ENCODE results near the gene CDC42EP2.

The CDC42EP2 gene

GRCh38 chr11:65279279-65279678 lies 35.4 kb upstream of the CDC42EP2 start:
- no peak for TF ChIP-seq CTCF (IDR thresholded peaks at IDR 0.05; ENCODE audit: low read length, missing control alignments)

GRCh38 chr11:65279741-65280440 lies 34.8 kb upstream of the CDC42EP2 start:
- no peak for TF ChIP-seq CTCF (IDR thresholded peaks at IDR 0.05; ENCODE audit: low read length, missing control alignments)
- no peak overlapping the region for H3K4me3 ChIP-seq (replicated peaks; ENCODE audit: low read depth, low read length)
- DNase-seq (ENCODE audit: low read depth) = peak; percentile 97

More at GRCh38 chr11:65279279-65279678, 35.4 kb upstream of the CDC42EP2 start:
- H3K4me3 ChIP-seq (replicated peaks; ENCODE audit: low read depth, low read length) = no peak overlapping the region
- no peak for DNase-seq (ENCODE audit: low read depth)

- H3K4me3 ChIP-seq (replicated peaks; ENCODE audit: low read depth, low read length) = no peak overlapping the region
- TF ChIP-seq CTCF (IDR thresholded peaks at IDR 0.05; ENCODE audit: low read length, missing control alignments) = no peak
- DNase-seq (ENCODE audit: low read depth) = peak; percentile 57
Measured at GRCh38 chr11:65280646-65281045, 34.0 kb upstream of the CDC42EP2 start.

GRCh38 chr11:65286686-65287085 lies 28.0 kb upstream of the CDC42EP2 start:
- TF ChIP-seq CTCF (IDR thresholded peaks at IDR 0.05; ENCODE audit: low read length, missing control alignments) = no peak
- no peak for DNase-seq (ENCODE audit: low read depth)
- H3K4me3 ChIP-seq (replicated peaks; ENCODE audit: low read depth, low read length) = no peak overlapping the region

- DNase-seq (ENCODE audit: low read depth) = no peak
- H3K4me3 ChIP-seq (replicated peaks; ENCODE audit: low read depth, low read length) = no peak overlapping the region
- TF ChIP-seq CTCF (IDR thresholded peaks at IDR 0.05; ENCODE audit: low read length, missing control alignments) = no peak
Measured at GRCh38 chr11:65287601-65288000, 27.1 kb upstream of the CDC42EP2 start.

GRCh38 chr11:65288706-65289536 lies 25.7 kb upstream of the CDC42EP2 start:
- no peak for DNase-seq (ENCODE audit: low read depth)
- TF ChIP-seq CTCF (IDR thresholded peaks at IDR 0.05; ENCODE audit: low read length, missing control alignments) = no peak
- no peak overlapping the region for H3K4me3 ChIP-seq (replicated peaks; ENCODE audit: low read depth, low read length)

Measured in fibroblast of pulmonary artery (primary cell).